HepG2 (cell line): ENCODE data around the gene NME1. TPM values are rescaled to one million over a fixed set of nuclear protein-coding genes. Genes with fewer than 3 reads are reported as not detected.

ENCODE experiments used
- CSRNP2 ChIP-seq: sonication (generic); formaldehyde crosslinking; conservative IDR thresholded peaks from 2 replicates; pipeline ENCODE4 v1.8.0; 2022; ENCODE audit warnings: low read depth, missing genetic modification reagents
- GABPA ChIP-seq, 2 experiments: IDR thresholded peaks; 2 replicates each; pipeline ENCODE4 v1.6.1; 2011 to 2016; ENCODE audit warnings: low read depth in 2 of 2, low read length in 1 of 2, missing biosample characterization in 1 of 2, missing genetic modification characterization in 1 of 2
- IKZF1 ChIP-seq: fragments of 450-650 bp; IDR thresholded peaks from 2 replicates; pipeline ENCODE4 v1.7.1; 2016
- KDM1A ChIP-seq: IDR thresholded peaks from 2 replicates; pipeline ENCODE4 v1.6.1; 2016; ENCODE audit warnings: missing compliant biosample characterization
- PRDM10 ChIP-seq: sonication (generic); formaldehyde crosslinking; IDR thresholded peaks from 2 replicates; pipeline ENCODE4 v1.4.0; 2020; ENCODE audit warnings: low read depth, missing genetic modification reagents
- RNF219 ChIP-seq: sonication (generic); formaldehyde crosslinking; IDR thresholded peaks from 2 replicates; pipeline ENCODE4 v1.5.0; 2020; ENCODE audit warnings: mild to moderate bottlenecking, missing genetic modification reagents
- SRSF9 ChIP-seq: fragments of 200-400 bp; formaldehyde crosslinking; IDR thresholded peaks from 2 replicates; pipeline ENCODE4 v1.6.1; 2018; ENCODE audit warnings: borderline replicate concordance, mild to moderate bottlenecking, low read depth, low read length; ENCODE audit not compliant: insufficient read depth, poor library complexity, severe bottlenecking
- ZFP62 ChIP-seq: sonication (generic); formaldehyde crosslinking; IDR thresholded peaks from 2 replicates; pipeline ENCODE4 v1.4.0; 2020; ENCODE audit warnings: missing genetic modification reagents
- ZFP91 ChIP-seq: sonication (generic); formaldehyde crosslinking; IDR thresholded peaks from 2 replicates; pipeline ENCODE4 v1.9.0; 2022; ENCODE audit warnings: missing genetic modification reagents, mild to moderate bottlenecking, borderline replicate concordance
- ZNF614 ChIP-seq: IDR thresholded peaks from 2 replicates; pipeline ENCODE4 v1.6.1; 2018; ENCODE audit warnings: missing biosample characterization, missing genetic modification reagents, inconsistent platforms, borderline replicate concordance
- ZNF746 ChIP-seq: sonication (generic); formaldehyde crosslinking; IDR thresholded peaks from 2 replicates; pipeline ENCODE4 v1.8.0; 2022; ENCODE audit warnings: mild to moderate bottlenecking, missing genetic modification reagents
- ZNF768 ChIP-seq: sonication (generic); formaldehyde crosslinking; IDR thresholded peaks from 2 replicates; pipeline ENCODE4 v1.4.0; 2020; ENCODE audit warnings: missing genetic modification reagents
- ZNF782 ChIP-seq: sonication (generic); formaldehyde crosslinking; IDR thresholded peaks from 2 replicates; pipeline ENCODE4 v1.4.0; 2020; ENCODE audit warnings: missing genetic modification reagents, mild to moderate bottlenecking, borderline replicate concordance
- ZNF788 ChIP-seq: sonication (generic); formaldehyde crosslinking; IDR thresholded peaks from 2 replicates; pipeline ENCODE4 v1.5.0; 2020; ENCODE audit warnings: mild to moderate bottlenecking, missing genetic modification reagents, borderline replicate concordance
- ZNF879 ChIP-seq: sonication (generic); formaldehyde crosslinking; IDR thresholded peaks from 2 replicates; pipeline ENCODE4 v1.8.1; 2023; ENCODE audit warnings: missing genetic modification reagents
- polyA plus RNA-seq, 8 experiments: library from polyadenylated mRNA; depleted of rRNA in 3 of 8; stranded (reverse) in 7 of 8; unstranded in 1 of 8; fragments of >200 nt; fragmentation: Illumina TruSeq in 4 of 8; extraction: Trizol in 4 of 8; gene quantifications; 2 replicates each; pipeline versions ENCODE4 v1.2.1 to v1.2.3, GENCODE V29; 2011 to 2016; ENCODE audit warnings: low read depth in 4 of 8, missing spikeins in 1 of 8, mixed read lengths in 1 of 8; ENCODE audit not compliant: insufficient read depth in 1 of 8
- total RNA-seq, 5 experiments: library from RNA; depleted of rRNA; stranded (reverse); fragments of >200 nt; fragmentation: Illumina TruSeq; extraction: Trizol; gene quantifications; 2 replicates each; pipeline ENCODE4 v1.2.3, GENCODE V29; 2016; ENCODE audit warnings: low read depth in 1 of 5
- TF ChIP-seq, protein P1 (sequence below): sonication (generic); formaldehyde crosslinking; IDR thresholded peaks from 2 replicates; pipeline ENCODE4 v1.4.0; 2020; ENCODE audit warnings: missing genetic modification reagents, borderline replicate concordance

Gene NME1
- total and polyA plus RNA-seq, 2 of the 13 experiments (the other 11 are each of a cell fraction or from before 2014, with no cell fraction given) = 295 to 516 TPM

DNA sequence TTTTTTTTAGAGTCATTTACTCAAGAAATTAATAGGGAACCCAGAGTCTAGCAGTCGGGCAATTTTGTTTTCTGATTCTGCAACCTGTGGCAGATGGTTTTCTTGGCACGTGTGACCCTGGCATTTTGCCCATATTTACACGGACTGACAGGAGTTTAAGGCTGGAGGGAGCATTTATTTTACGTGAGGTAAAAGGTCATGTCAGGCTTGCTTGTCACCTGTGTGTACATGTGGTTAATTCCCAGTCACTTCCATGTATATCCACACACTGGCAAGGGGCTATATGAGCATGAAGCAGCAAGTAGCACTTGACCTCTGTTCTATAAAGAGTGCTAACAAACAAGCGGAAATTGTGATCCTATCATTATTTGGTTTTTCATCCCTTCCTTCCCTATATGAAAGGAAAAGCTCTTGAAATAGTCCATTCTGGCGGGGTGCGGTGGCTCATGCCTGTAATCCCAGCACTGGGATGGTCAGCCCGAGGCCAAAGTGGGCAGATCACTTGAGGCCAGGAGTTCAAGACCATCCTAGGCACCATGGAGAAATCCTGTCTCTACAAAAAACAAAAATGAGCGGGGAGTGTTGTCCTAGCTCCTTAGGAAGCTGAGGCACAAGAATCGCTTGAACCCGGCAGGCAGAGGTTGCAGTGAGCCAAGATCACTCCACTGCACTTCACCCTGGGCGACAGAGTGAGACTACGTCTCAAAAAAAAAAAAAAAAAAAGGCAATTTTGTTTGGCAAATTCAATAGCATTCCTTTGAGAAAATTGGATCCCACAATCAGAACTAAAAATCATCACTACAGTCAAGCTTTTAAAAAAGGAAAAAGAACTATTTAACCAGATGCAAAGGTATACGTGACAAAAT lies 34.8 kb upstream of the NME1 start (continued):
- no peak for TF ChIP-seq GABPA (IDR thresholded peaks at IDR 0.05; ENCODE audit: low read depth, low read length)
- no peak for TF ChIP-seq GABPA (CRISPR knock-in tag; IDR thresholded peaks at IDR 0.05; ENCODE audit: low read depth)
- no peak for TF ChIP-seq KDM1A (CRISPR knock-in tag)
- TF ChIP-seq ZNF788 (CRISPR knock-in tag) = no peak
- no peak for TF ChIP-seq ZNF746 (CRISPR knock-in tag)
- TF ChIP-seq SRSF9 = no peak
- no peak for TF ChIP-seq IKZF1
- TF ChIP-seq ZNF768 (CRISPR knock-in tag) = no peak
- TF ChIP-seq ZNF614 (CRISPR knock-in tag) = no peak
- no peak for TF ChIP-seq RNF219 (CRISPR knock-in tag)
- no peak for TF ChIP-seq ZFP91 (CRISPR knock-in tag)
- TF ChIP-seq ZFP62 (CRISPR knock-in tag) = no peak
- TF ChIP-seq CSRNP2 (CRISPR knock-in tag) = no peak
- TF ChIP-seq ZNF782 (CRISPR knock-in tag) = no peak
- no peak for TF ChIP-seq PRDM10 (CRISPR knock-in tag)
- TF ChIP-seq, protein P1, sequence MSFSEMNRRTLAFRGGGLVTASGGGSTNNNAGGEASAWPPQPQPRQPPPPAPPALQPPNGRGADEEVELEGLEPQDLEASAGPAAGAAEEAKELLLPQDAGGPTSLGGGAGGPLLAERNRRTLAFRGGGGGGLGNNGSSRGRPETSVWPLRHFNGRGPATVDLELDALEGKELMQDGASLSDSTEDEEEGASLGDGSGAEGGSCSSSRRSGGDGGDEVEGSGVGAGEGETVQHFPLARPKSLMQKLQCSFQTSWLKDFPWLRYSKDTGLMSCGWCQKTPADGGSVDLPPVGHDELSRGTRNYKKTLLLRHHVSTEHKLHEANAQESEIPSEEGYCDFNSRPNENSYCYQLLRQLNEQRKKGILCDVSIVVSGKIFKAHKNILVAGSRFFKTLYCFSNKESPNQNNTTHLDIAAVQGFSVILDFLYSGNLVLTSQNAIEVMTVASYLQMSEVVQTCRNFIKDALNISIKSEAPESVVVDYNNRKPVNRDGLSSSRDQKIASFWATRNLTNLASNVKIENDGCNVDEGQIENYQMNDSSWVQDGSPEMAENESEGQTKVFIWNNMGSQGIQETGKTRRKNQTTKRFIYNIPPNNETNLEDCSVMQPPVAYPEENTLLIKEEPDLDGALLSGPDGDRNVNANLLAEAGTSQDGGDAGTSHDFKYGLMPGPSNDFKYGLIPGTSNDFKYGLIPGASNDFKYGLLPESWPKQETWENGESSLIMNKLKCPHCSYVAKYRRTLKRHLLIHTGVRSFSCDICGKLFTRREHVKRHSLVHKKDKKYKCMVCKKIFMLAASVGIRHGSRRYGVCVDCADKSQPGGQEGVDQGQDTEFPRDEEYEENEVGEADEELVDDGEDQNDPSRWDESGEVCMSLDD = no peak
- no peak for TF ChIP-seq ZNF879 (CRISPR knock-in tag)
